ENCODE results near the gene SEMA3A. TPM values are rescaled to one million over a fixed set of nuclear protein-coding genes. Genes with fewer than 3 reads are reported as not detected.

The SEMA3A gene
- total RNA-seq, 2 donors from 2014 or later: 6.8 to 8.8 TPM

- DNase-seq (no peak), ATAC-seq (no peak)
- intact Hi-C loops (cut with DNase I): no loop called here
These were observed 6.3 kb upstream of the SEMA3A start for GRCh38 chr7:84200859-84201258.

GRCh38 chr7:84199216-84199615, 4.6 kb upstream of the SEMA3A start:
- intact Hi-C loops (cut with DNase I): no loop called here
- ATAC-seq (no peak), DNase-seq (no peak)

- intact Hi-C loops (cut with DNase I): no loop called here
- ATAC-seq (peak; percentile 48 to 75), DNase-seq (no peak)
These were observed 1.5 kb upstream of the SEMA3A start for GRCh38 chr7:84196084-84196503.

GRCh38 chr7:84195295-84196060, 889 bp upstream of the SEMA3A start:
- DNase-seq (no peak), ATAC-seq (peak in 1 of 2 donors; percentile 23)
- intact Hi-C loops (cut with DNase I): no loop called here

- ATAC-seq (no peak), DNase-seq (no peak)
- intact Hi-C loops (cut with DNase I): loop anchor here in 1 of 2 donors (2.0 to 5.0 kb wide), 2 partner anchors 121 to 171 kb away; no protein-coding TSS in a partner anchor
These were observed 842 bp downstream of the SEMA3A start for GRCh38 chr7:84193747-84194146.

- DNase-seq (no peak), ATAC-seq (no peak)
- intact Hi-C loops (cut with DNase I): loop anchor here in 1 of 2 donors (2.0 to 5.0 kb wide), 2 partner anchors 123 to 170 kb away; no protein-coding TSS in a partner anchor
These were observed 2.7 kb downstream of the SEMA3A start for GRCh38 chr7:84191842-84192241.

GRCh38 chr7:84191261-84191660, 3.3 kb downstream of the SEMA3A start:
- intact Hi-C loops (cut with DNase I): loop anchor here in 1 of 2 donors (5.0 kb wide), 1 partner anchor 169 kb away; no protein-coding TSS in a partner anchor
- ATAC-seq (no peak), DNase-seq (no peak)

- intact Hi-C loops (cut with DNase I): loop anchor here in 1 of 2 donors (5.0 kb wide), 1 partner anchor 168 kb away; no protein-coding TSS in a partner anchor
- no peak for DNase-seq
- ATAC-seq: no peak
These were observed 4.4 kb downstream of the SEMA3A start for GRCh38 chr7:84190016-84190705.

GRCh38 chr7:84188786-84189405, 5.7 kb downstream of the SEMA3A start:
- intact Hi-C loops (cut with DNase I): loop anchor here in 1 of 2 donors (5.0 kb wide), 1 partner anchor 212 kb away; no protein-coding TSS in a partner anchor
- ATAC-seq (no peak), DNase-seq (no peak)

GRCh38 chr7:84187813-84188510, 6.6 kb downstream of the SEMA3A start:
- intact Hi-C loops (cut with DNase I): loop anchor here in 1 of 2 donors (5.0 kb wide), 1 partner anchor 211 kb away; no protein-coding TSS in a partner anchor
- DNase-seq (no peak), ATAC-seq (no peak)

GRCh38 chr7:84187087-84187805, 7.3 kb downstream of the SEMA3A start:
- no peak for ATAC-seq
- DNase-seq: no peak
- intact Hi-C loops (cut with DNase I): loop anchor here in 1 of 2 donors (5.0 kb wide), 1 partner anchor 210 kb away; no protein-coding TSS in a partner anchor

- DNase-seq (no peak), ATAC-seq (no peak)
- intact Hi-C loops (cut with DNase I): no loop called here
These were observed 10.8 kb downstream of the SEMA3A start for GRCh38 chr7:84183741-84184140.

GRCh38 chr7:84182301-84182700, 12.3 kb downstream of the SEMA3A start:
- ATAC-seq (no peak), DNase-seq (no peak)
- intact Hi-C loops (cut with DNase I): no loop called here

- no peak for ATAC-seq
- DNase-seq: no peak
- intact Hi-C loops (cut with DNase I): no loop called here
These were observed 13.0 kb downstream of the SEMA3A start for GRCh38 chr7:84181628-84182027.

GRCh38 chr7:84177758-84178412, 16.7 kb downstream of the SEMA3A start:
- ATAC-seq (no peak), DNase-seq (no peak)
- intact Hi-C loops (cut with DNase I): no loop called here

- DNase-seq (no peak), ATAC-seq (peak; percentile 63 to 64)
- intact Hi-C loops (cut with DNase I): no loop called here
These were observed 17.9 kb downstream of the SEMA3A start for GRCh38 chr7:84176716-84177115.

GRCh38 chr7:84175461-84175860, 19.1 kb downstream of the SEMA3A start:
- DNase-seq (no peak), ATAC-seq (no peak)
- intact Hi-C loops (cut with DNase I): no loop called here

- DNase-seq (no peak), ATAC-seq (no peak)
- intact Hi-C loops (cut with DNase I): no loop called here
These were observed 23.9 kb downstream of the SEMA3A start for GRCh38 chr7:84170646-84171045.
